Sigmoid colon (tissue), 7 donors: Measurements from ENCODE around the gene TBCE. TPM values are rescaled to one million over a fixed set of nuclear protein-coding genes. Genes with fewer than 3 reads are reported as not detected.

Experiments
- DNase-seq: peaks from one replicate; pipeline ENCODE4 v3.0.0-alpha.2; 2019
- H3K27ac ChIP-seq, 4 donors: fragments of 200-600 bp; sonication (generic); one replicate each; pipeline ENCODE4 v1.5.1; 2016 to 2019; ENCODE audit warnings: mild to moderate bottlenecking in 1 of 4
- H3K27me3 ChIP-seq, 3 donors: fragments of 200-600 bp; sonication (generic); one replicate each; pipeline ENCODE4 v1.5.1; 2019; ENCODE audit warnings: mild to moderate bottlenecking in 1 of 3
- H3K36me3 ChIP-seq, 4 donors: fragments of 200-600 bp; sonication (generic); one replicate each; pipeline ENCODE4 v1.5.1; 2016 to 2019
- H3K4me1 ChIP-seq, 4 donors: fragments of 200-600 bp; sonication (generic); one replicate each; pipeline ENCODE4 v1.5.1; 2017 to 2019
- H3K4me3 ChIP-seq, 4 donors: fragments of 200-600 bp; sonication (generic); one replicate each; pipeline ENCODE4 v1.5.1; 2017 to 2019; ENCODE audit warnings: mild to moderate bottlenecking in 2 of 4, moderate library complexity in 1 of 4
- H3K9me3 ChIP-seq, 4 donors: fragments of 200-600 bp in 3 of 4; sonication (generic) in 3 of 4; one replicate each; pipeline versions ENCODE4 v1.5.1 to v1.6.1; 2013 to 2019
- CTCF ChIP-seq, 4 experiments: fragments of 450-650 bp in 3 of 4; fragments of 200-600 bp in 1 of 4; IDR thresholded peaks; one replicate each; pipeline ENCODE4 v1.5.1; 2016 to 2019; ENCODE audit warnings: antibody characterized with exemption in 4 of 4, mild to moderate bottlenecking in 3 of 4, moderate library complexity in 2 of 4
- EP300 ChIP-seq, 4 donors: sonication (generic); formaldehyde crosslinking; IDR thresholded peaks; one replicate each; pipeline ENCODE4 v1.6.1; 2017; ENCODE audit warnings: antibody characterized with exemption in 4 of 4
- POLR2A ChIP-seq, 2 donors: fragments of 450-650 bp; IDR thresholded peaks; one replicate each; pipeline ENCODE4 v1.6.1; 2016; ENCODE audit warnings: antibody characterized with exemption in 2 of 2, mild to moderate bottlenecking in 2 of 2, moderate library complexity in 2 of 2
- POLR2AphosphoS5 ChIP-seq, 4 donors: sonication (generic); formaldehyde crosslinking; IDR thresholded peaks; one replicate each; pipeline ENCODE4 v1.6.1; 2017; ENCODE audit warnings: antibody characterized with exemption in 4 of 4
- WGBS, 2 donors: extraction: QIAGEN DNeasy Blood & Tissue Kit; methylation state at CpG; one replicate each; pipeline ENCODE4 v1.1.7; 2013; 5-methylcytosine and 5-hydroxymethylcytosine counted together
- intact Hi-C: fragments of 100-400 bp; cut with DNase I; formaldehyde crosslinking; loops from one replicate; pipeline ENCODE4 v1.15.1; 2023
- polyA plus RNA-seq, 3 donors: library from polyadenylated mRNA; stranded (reverse); fragments of 200-250 nt; gene quantifications; one replicate each; pipeline ENCODE4 v1.2.3, GENCODE V29; 2013
- total RNA-seq, 4 donors: library from RNA; depleted of rRNA; stranded (reverse); fragments of >200 nt; gene quantifications; one replicate each; pipeline ENCODE4 v1.1.0, GENCODE V29; 2016
- donor health status: healthy with polysubstance abuse.
- donor health status: Bipolar disorder and iron deficiency.
- donor health status: healthy.

The TBCE gene, protein sequence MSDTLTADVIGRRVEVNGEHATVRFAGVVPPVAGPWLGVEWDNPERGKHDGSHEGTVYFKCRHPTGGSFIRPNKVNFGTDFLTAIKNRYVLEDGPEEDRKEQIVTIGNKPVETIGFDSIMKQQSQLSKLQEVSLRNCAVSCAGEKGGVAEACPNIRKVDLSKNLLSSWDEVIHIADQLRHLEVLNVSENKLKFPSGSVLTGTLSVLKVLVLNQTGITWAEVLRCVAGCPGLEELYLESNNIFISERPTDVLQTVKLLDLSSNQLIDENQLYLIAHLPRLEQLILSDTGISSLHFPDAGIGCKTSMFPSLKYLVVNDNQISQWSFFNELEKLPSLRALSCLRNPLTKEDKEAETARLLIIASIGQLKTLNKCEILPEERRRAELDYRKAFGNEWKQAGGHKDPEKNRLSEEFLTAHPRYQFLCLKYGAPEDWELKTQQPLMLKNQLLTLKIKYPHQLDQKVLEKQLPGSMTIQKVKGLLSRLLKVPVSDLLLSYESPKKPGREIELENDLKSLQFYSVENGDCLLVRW
- 10 to 100 TPM; 16.3 to 21.9 (median 17.7) TPM for total RNA-seq
- 10 to 100 TPM; 14.4 to 24.3 (median 14.6) TPM for polyA plus RNA-seq

DNA sequence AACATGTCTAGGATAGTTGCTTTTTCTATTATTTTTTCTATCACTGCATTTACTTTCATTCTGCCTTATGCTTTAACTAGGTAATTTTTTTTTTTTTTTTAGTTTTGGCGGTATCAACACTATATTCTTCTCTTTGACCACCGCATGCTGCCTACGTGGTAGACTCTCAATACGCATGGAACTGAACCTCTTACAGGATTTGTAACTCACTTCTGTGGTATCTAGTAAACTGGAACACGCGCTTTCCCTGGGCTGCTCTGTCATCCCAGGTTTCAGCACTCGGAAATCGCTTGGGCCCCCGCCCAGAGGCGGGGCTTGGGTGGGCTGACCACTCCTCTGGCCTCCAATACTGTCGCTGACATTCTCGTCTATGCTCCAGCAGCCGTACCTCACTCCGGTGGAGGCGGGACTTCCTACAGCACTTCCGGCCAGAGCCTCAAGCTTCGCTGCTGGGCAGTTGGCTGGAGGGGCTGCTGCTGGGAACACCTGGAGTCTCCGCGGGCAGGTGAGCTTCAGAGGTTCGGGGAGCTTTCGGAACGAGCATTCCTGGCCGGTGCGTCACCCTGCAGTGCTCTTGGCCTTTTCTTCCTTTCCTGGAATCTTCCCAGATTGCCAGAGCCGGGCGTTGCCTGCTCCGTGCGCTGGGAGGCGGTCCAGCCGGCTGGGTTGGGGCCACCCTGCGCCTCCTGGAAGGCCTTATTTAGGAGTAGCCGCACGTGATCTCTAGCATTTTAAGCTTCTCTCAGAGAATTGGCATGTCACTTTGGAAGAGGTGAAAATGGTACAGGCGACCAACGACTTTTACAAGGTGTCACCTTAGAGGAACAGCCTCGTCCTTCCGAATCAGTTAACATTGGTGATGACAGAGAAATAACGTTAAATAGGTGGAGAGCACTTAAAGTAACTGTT lies at the start of gene TBCE:
TSS of gene TBCE (plus strand) at position 428 of the 909 bp plus-strand sequence. CDS start 12,623 bp downstream, outside the sequence.
- intact Hi-C loops: loop anchor here (1.0 to 5.0 kb wide), 2 partner anchors 39 to 50 kb away; partner anchors contain the start of genes ARID4B and GGPS1
- 0% methylated on average over 38 of the region's 38 CpGs for WGBS, 2 donors
- Histone ChIP-seq H3K4me3 (peak within 1 kb of the TSS; percentile 60 to 75 (median 64)), H3K4me1 (peaks cover 0 to 7% (median 6%) of the 10 kb centered on the region in 4 donors), H3K9me3 (no peaks in the 10 kb centered on the region), H3K27ac (peak within 1 kb of the TSS; percentile 77 to 85 (median 81)), H3K36me3 (no peaks in the 10 kb centered on the region), H3K27me3 (no peaks in the 10 kb centered on the region)
- TF ChIP-seq CTCF (IDR thresholded peaks at IDR 0.05) (no peak), POLR2A (IDR thresholded peaks at IDR 0.05) (peak in 1 of 2 donors; percentile 77), POLR2AphosphoS5 (IDR thresholded peaks at IDR 0.05) (peak; percentile 71 to 90 (median 88))
- peak; percentile 98 for DNase-seq

DNA sequence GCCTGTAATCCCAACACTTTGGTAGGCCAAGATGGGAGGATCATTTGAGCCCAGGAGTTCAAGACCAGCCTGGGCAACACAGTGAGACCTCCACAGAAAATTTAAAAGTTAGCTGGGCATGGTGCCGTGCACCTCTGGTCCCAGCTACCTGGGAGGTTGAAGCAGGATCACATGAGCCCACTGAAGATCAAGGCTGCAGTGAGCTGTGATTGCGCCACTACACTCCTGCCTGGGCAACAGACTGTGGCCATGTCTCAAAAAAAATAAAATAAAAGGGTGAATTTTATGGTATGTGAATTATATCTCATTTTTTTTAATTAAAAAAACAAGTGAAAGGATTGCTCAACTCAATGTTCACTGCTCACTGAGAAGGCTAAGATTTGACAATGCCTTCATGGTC lies 48.0 kb upstream of the TBCE start:
- H3K4me3 ChIP-seq: no peak overlapping the region
- WGBS, 2 donors: 94 to 98% methylated on average over 2 of the region's 2 CpGs
- TF ChIP-seq CTCF (IDR thresholded peaks at IDR 0.05) (no peak), POLR2AphosphoS5 (IDR thresholded peaks at IDR 0.05) (no peak), EP300 (IDR thresholded peaks at IDR 0.05) (no peak), POLR2A (IDR thresholded peaks at IDR 0.05) (no peak)
- peaks cover 0 to 16% (median 0%) of the 10 kb centered on the region in 4 donors for H3K36me3 ChIP-seq
- H3K4me1 ChIP-seq: peaks cover 0 to 43% (median 34%) of the 10 kb centered on the region in 4 donors
- DNase-seq: no peak
- no peak overlapping the region for H3K27ac ChIP-seq
- H3K9me3 ChIP-seq: no peaks in the 10 kb centered on the region
- no peaks in the 10 kb centered on the region for H3K27me3 ChIP-seq
- intact Hi-C loops: no loop called here

DNA sequence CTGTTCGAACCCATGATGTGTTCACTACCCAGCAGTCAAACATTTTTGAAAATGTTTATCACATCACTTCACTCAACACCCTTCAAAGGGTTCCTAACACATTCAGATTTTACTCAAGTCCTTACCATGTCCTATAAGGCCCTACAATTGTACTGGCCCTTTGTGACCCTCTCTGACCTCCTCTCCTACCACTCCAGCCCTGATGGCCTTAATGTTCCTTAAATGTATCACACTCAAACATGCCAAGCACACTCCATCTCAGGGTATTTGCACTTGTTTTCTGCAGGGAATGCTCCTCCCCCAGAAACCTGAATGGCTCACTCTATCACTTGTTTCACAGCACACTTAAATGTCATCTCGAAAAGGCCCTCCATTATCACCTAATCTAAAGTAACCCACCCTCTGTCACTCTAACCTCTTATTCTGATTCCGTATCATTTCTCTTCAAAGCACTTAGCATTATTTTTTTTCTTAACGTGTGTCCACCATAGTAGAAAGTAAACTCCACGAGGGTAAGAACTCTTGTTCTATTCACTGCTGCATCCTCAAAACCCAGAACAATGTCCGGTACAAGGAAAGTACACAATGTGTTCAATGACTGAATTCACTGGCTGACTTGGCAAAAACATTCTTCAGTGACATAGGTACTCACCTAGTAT lies 46.6 kb upstream of the TBCE start:
- WGBS, 2 donors: 85 to 86% methylated on average over 6 of the region's 6 CpGs

More for the DNA sequence above, 46.6 kb upstream of the TBCE start:
- intact Hi-C loops: no loop called here
- Histone ChIP-seq H3K27ac (no peak overlapping the region), H3K9me3 (no peaks in the 10 kb centered on the region), H3K4me1 (peaks cover 0 to 45% (median 36%) of the 10 kb centered on the region in 4 donors), H3K27me3 (no peaks in the 10 kb centered on the region), H3K36me3 (peaks cover 0 to 16% (median 0%) of the 10 kb centered on the region in 4 donors), H3K4me3 (no peak overlapping the region)
- TF ChIP-seq CTCF (IDR thresholded peaks at IDR 0.05) (no peak), EP300 (IDR thresholded peaks at IDR 0.05) (no peak), POLR2A (IDR thresholded peaks at IDR 0.05) (no peak), POLR2AphosphoS5 (IDR thresholded peaks at IDR 0.05) (no peak)
- DNase-seq: no peak
